Astrocyte (in vitro differentiated cells and primary cell): ENCODE data around the gene CYTH4. TPM values are rescaled to one million over a fixed set of nuclear protein-coding genes. Genes with fewer than 3 reads are reported as not detected.

Source experiments
- DNase-seq: peaks from one replicate; pipeline ENCODE4 v3.0.0-alpha.2; 2010; ENCODE audit warnings: low read depth
- FAIRE-seq: peaks from 2 replicates; lab custom pipeline; 2011; peaks lifted over from hg19 to GRCh38; lab: Jason Lieb, UNC
- H2AFZ ChIP-seq: 2 replicates; pipeline ENCODE4 v1.6.0; 2012; ENCODE audit warnings: low read depth, low read length, inconsistent platforms
- H3K27ac ChIP-seq: 2 replicates; pipeline ENCODE4 v1.5.1; 2011; ENCODE audit warnings: low read depth, low read length, inconsistent platforms
- H3K27me3 ChIP-seq: 2 replicates; pipeline ENCODE4 v1.6.0; 2011; ENCODE audit warnings: low read length, inconsistent platforms; ENCODE audit not compliant: insufficient read depth
- H3K36me3 ChIP-seq: 2 replicates; pipeline ENCODE4 v1.5.1; 2011; ENCODE audit warnings: low read length, inconsistent platforms; ENCODE audit not compliant: insufficient read depth
- H3K4me1 ChIP-seq: 2 replicates; pipeline ENCODE4 v1.5.1; 2011; ENCODE audit warnings: low read length, inconsistent platforms; ENCODE audit not compliant: insufficient read depth
- H3K4me2 ChIP-seq: 2 replicates; pipeline ENCODE4 v1.6.0; 2012; ENCODE audit warnings: low read length, inconsistent platforms
- H3K4me3 ChIP-seq: 2 replicates; pipeline ENCODE4 v1.5.1; 2011; ENCODE audit warnings: low read depth, mild to moderate bottlenecking, low read length, inconsistent platforms; ENCODE audit not compliant: insufficient read depth
- H3K79me2 ChIP-seq: 2 replicates; pipeline ENCODE4 v1.6.0; 2012; ENCODE audit warnings: mild to moderate bottlenecking, low read length, inconsistent platforms; ENCODE audit not compliant: insufficient read depth
- H3K9ac ChIP-seq: 2 replicates; pipeline ENCODE4 v1.6.0; 2012; ENCODE audit warnings: mild to moderate bottlenecking, low read length, inconsistent platforms
- H3K9me3 ChIP-seq: 2 replicates; pipeline ENCODE4 v1.5.1; 2012; ENCODE audit warnings: low read depth, mild to moderate bottlenecking, low read length, inconsistent platforms; ENCODE audit not compliant: insufficient read depth
- H4K20me1 ChIP-seq: 2 replicates; pipeline ENCODE4 v1.6.0; 2012; ENCODE audit warnings: low read length, inconsistent platforms; ENCODE audit not compliant: insufficient read depth
- H3K27ac Mint-ChIP-seq: one replicate; pipeline ENCODE4 v1.8.0; 2021; ENCODE audit warnings: mild to moderate bottlenecking, mixed read lengths; ENCODE audit not compliant: unreplicated experiment
- H3K27me3 Mint-ChIP-seq: one replicate; pipeline ENCODE4 v1.8.0; 2021; ENCODE audit warnings: low read depth, mixed read lengths; ENCODE audit not compliant: unreplicated experiment
- H3K36me3 Mint-ChIP-seq: one replicate; pipeline ENCODE4 v1.8.0; 2021; ENCODE audit warnings: low read depth, mixed read lengths; ENCODE audit not compliant: unreplicated experiment
- H3K4me1 Mint-ChIP-seq: one replicate; pipeline ENCODE4 v1.8.0; 2021; ENCODE audit warnings: low read depth, mixed read lengths; ENCODE audit not compliant: unreplicated experiment
- H3K4me3 Mint-ChIP-seq: one replicate; pipeline ENCODE4 v1.8.0; 2021; ENCODE audit warnings: mild to moderate bottlenecking, moderate library complexity, mixed read lengths; ENCODE audit not compliant: unreplicated experiment
- H3K9me3 Mint-ChIP-seq: one replicate; pipeline ENCODE4 v1.8.0; 2021; ENCODE audit warnings: mild to moderate bottlenecking, mixed read lengths; ENCODE audit not compliant: unreplicated experiment
- EZH2 ChIP-seq: IDR thresholded peaks from 2 replicates; pipeline ENCODE4 v1.6.1; 2012; ENCODE audit warnings: mild to moderate bottlenecking, low read length, inconsistent platforms; ENCODE audit not compliant: insufficient read depth
- total RNA-seq: library from RNA; stranded (reverse); gene quantifications from 2 replicates; pipeline ENCODE4 v1.2.1, GENCODE V29; 2021
- TF ChIP-seq, protein P1 (sequence below): IDR thresholded peaks from 2 replicates; pipeline ENCODE4 v1.5.1; 2011; ENCODE audit warnings: low read depth, mild to moderate bottlenecking, inconsistent platforms, low read length, moderate library complexity; ENCODE audit not compliant: insufficient read depth

CYTH4 gene
- total RNA-seq, 1 donor from 2014 or later = not detected

DNA sequence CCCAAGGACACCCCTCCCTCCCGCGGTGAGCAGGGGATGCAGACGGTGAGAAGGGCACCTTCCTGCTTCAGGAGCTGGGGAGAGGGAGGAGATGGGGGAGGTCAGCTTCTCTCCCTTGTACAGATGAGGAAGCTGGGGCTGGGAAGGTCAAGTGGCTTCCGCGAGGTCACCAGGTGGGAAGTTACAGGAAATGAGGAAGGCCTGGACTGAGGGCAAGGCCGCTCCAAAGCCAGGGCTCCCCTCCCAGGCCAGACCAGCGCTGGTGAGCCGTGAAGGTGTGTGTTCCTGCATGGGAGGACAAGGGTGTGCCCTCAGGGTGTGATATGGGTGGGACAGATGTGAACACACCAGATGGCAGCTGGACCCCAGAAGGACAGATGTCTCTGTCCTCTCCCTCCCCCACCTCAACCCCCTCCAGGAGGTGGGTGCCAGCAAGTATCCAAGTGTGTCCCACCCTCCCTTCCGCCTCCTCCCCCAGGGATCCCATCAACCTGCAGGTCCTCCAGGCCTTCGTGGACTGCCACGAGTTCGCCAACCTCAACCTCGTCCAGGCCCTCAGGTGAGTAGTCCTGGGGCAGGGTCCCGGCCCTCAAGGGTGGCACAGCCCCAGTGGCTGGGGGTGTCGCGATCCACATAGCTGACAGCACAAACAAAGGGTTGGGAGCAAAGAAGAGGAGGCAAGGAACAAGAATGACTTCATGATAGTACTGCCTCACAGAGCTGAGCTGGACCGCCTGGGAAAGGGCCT, 16.6 kb downstream of the CYTH4 start:
- Histone ChIP-seq H4K20me1 (no peaks in the 10 kb centered on the region), H3K4me3 (no peak overlapping the region), H3K4me1 (peaks cover 15% of the 10 kb centered on the region), H3K36me3 (no peaks in the 10 kb centered on the region), H3K9me3 (no peaks in the 10 kb centered on the region), H3K27ac (no peak overlapping the region), H3K27me3 (no peaks in the 10 kb centered on the region), H2AFZ (no peak overlapping the region), H3K79me2 (no peaks in the 10 kb centered on the region), H3K4me2 (no peak overlapping the region), H3K9ac (no peak overlapping the region)
- Mint-ChIP-seq H3K27ac (peak overlapping the region; percentile 81), H3K36me3 (no peaks in the 10 kb centered on the region), H3K27me3 (peaks cover 37% of the 10 kb centered on the region), H3K9me3 (no peaks in the 10 kb centered on the region), H3K4me1 (peaks cover 4% of the 10 kb centered on the region), H3K4me3 (no peak overlapping the region)
- no peak for FAIRE-seq
- no peak for TF ChIP-seq EZH2
- TF ChIP-seq, protein P1, sequence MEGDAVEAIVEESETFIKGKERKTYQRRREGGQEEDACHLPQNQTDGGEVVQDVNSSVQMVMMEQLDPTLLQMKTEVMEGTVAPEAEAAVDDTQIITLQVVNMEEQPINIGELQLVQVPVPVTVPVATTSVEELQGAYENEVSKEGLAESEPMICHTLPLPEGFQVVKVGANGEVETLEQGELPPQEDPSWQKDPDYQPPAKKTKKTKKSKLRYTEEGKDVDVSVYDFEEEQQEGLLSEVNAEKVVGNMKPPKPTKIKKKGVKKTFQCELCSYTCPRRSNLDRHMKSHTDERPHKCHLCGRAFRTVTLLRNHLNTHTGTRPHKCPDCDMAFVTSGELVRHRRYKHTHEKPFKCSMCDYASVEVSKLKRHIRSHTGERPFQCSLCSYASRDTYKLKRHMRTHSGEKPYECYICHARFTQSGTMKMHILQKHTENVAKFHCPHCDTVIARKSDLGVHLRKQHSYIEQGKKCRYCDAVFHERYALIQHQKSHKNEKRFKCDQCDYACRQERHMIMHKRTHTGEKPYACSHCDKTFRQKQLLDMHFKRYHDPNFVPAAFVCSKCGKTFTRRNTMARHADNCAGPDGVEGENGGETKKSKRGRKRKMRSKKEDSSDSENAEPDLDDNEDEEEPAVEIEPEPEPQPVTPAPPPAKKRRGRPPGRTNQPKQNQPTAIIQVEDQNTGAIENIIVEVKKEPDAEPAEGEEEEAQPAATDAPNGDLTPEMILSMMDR = no peak
- no peak for DNase-seq

DNA sequence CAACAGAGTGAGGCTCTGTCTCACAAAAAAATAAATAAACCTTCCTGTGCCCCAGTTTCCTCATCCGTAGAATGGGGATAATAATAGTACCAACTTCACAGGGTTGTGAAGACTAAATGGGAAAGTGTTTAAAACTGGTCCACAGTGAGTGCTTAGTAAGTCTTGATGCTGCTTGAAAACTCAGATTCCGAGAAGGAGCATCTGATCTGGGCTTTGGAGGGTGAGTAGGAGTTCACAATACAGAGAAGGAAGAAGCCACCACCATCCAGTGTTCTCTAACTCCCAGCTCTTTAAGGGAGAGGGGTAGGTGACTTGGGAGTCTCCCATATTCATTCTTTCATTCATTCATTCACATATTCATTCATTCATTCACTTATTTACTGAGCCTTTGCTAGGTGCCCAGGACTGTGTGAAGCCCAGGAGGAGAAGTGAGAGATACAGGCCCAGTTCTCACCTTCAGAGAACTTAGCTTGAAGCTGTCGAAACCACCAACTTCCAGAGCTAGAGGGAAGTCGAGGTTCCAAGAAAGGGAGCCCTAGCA, 17.7 kb downstream of the CYTH4 start:
- DNase-seq (no peak), FAIRE-seq (no peak)
- Histone ChIP-seq H3K4me3 (no peak overlapping the region), H3K27ac (no peak overlapping the region), H3K27me3 (no peaks in the 10 kb centered on the region), H3K9me3 (no peaks in the 10 kb centered on the region), H3K4me1 (peaks cover 26% of the 10 kb centered on the region), H4K20me1 (no peaks in the 10 kb centered on the region), H3K36me3 (no peaks in the 10 kb centered on the region), H2AFZ (no peak overlapping the region), H3K79me2 (no peaks in the 10 kb centered on the region), H3K4me2 (no peak overlapping the region), H3K9ac (no peak overlapping the region)
- no peaks in the 10 kb centered on the region for H3K36me3 Mint-ChIP-seq
- H3K9me3 Mint-ChIP-seq = no peaks in the 10 kb centered on the region
- H3K27ac Mint-ChIP-seq = no peak overlapping the region
- no peak overlapping the region for H3K4me3 Mint-ChIP-seq
- peaks cover 12% of the 10 kb centered on the region for H3K4me1 Mint-ChIP-seq
- H3K27me3 Mint-ChIP-seq = peaks cover 35% of the 10 kb centered on the region
- TF ChIP-seq, protein P1 = no peak
- TF ChIP-seq EZH2 = no peak

DNA sequence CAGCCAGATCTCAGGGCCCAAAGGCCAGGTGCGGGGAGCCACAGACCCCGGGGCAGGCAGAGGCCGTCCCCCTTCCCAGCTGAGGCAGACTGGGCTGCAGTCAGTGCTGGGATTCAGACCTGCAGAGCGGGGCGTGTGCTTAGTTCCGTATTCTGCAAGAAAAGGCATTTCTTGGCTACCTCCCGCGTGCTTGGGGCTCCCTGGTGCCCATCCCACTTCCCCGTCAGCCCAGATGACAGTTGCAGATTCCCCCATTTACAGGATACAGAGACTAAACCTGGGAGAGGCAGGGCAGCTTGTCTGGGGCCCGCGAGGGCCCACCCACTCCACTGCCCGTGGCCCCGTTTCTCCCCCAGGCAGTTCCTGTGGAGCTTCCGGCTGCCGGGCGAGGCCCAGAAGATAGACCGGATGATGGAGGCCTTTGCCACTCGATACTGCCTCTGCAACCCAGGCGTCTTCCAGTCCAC, 18.3 kb downstream of the CYTH4 start:
- H3K9me3 ChIP-seq = no peaks in the 10 kb centered on the region
- H3K27ac Mint-ChIP-seq = no peak overlapping the region
- no peaks in the 10 kb centered on the region for H3K79me2 ChIP-seq
- no peaks in the 10 kb centered on the region for H3K9me3 Mint-ChIP-seq
- no peak overlapping the region for H3K27ac ChIP-seq
- H3K4me3 ChIP-seq = no peak overlapping the region
- DNase-seq (no peak), FAIRE-seq (no peak)
- no peaks in the 10 kb centered on the region for H3K36me3 ChIP-seq
- no peak overlapping the region for H3K9ac ChIP-seq
- H2AFZ ChIP-seq = no peak overlapping the region
- no peaks in the 10 kb centered on the region for H3K36me3 Mint-ChIP-seq
- H3K27me3 Mint-ChIP-seq = peaks cover 32% of the 10 kb centered on the region
- no peak overlapping the region for H3K4me3 Mint-ChIP-seq
- H3K27me3 ChIP-seq = no peaks in the 10 kb centered on the region
- no peak for TF ChIP-seq EZH2
- TF ChIP-seq, protein P1 = no peak
- H3K4me1 Mint-ChIP-seq = peaks cover 14% of the 10 kb centered on the region
- peaks cover 30% of the 10 kb centered on the region for H3K4me1 ChIP-seq
- H4K20me1 ChIP-seq = no peaks in the 10 kb centered on the region
- H3K4me2 ChIP-seq = no peak overlapping the region
